ENCODE results near the gene SLC43A3.

Gene SLC43A3

DNA sequence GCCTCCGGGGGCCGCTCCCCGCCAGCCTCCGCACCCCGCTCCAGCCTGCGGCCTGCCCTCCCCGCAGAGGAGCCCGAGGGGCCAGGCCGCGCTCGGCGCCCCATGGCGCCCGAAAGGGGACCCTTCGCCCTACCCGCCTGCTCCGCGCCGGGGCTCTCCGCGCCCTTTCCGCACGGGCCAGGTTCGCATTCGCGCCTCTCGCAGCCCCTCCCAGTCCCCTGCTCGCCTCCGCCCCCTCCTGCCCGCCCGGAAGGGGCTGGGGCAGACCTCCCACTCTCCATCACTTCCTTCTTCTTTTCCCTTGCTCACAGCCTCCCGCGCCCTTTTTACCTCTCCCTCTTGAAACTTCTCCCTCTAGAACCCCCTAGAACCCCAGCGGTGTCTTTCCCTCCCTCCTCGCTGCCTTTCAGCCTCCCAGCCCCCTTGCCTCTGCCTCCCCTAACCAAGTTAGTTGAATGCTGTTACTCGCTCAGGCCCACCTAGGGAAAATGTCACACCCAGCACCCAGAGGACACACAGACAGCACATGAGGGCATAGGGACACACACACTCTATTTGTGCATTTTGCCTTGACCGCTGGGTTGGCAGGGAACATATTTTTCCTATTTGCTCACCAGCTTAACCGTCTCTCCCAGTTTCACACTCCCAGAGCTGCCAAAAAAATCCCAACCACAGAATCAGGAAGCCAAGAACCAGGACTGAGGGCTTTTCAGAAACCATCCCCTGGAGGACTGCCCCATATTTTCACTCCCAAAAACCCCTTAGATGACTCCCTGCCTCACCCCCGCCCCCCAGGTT is at the start of gene SLC43A3:
Gene SLC43A3, minus strand, starts transcription at position 193 of the 798 bp plus-strand sequence. CDS start 949 bp downstream, outside the sequence.
- peak; percentile 8 to 75 (median 29) for DNase-seq (ENCODE audit: low read depth in 3 of 3, low spot score in 1 of 3)

DNA sequence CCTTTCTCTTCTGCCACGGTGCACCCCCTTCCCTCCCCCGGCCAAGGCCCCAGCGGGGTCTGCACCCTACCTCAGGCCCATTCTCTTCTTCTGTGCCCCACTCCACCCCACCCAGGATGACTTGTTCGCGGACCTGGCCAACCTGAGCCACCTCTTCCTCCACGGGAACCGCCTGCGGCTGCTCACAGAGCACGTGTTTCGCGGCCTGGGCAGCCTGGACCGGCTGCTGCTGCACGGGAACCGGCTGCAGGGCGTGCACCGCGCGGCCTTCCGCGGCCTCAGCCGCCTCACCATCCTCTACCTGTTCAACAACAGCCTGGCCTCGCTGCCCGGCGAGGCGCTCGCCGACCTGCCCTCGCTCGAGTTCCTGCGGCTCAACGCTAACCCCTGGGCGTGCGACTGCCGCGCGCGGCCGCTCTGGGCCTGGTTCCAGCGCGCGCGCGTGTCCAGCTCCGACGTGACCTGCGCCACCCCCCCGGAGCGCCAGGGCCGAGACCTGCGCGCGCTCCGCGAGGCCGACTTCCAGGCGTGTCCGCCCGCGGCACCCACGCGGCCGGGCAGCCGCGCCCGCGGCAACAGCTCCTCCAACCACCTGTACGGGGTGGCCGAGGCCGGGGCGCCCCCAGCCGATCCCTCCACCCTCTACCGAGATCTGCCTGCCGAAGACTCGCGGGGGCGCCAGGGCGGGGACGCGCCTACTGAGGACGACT is 49.3 kb upstream of the SLC43A3 start:
- peak in 1 of 3 donors; percentile 30 for DNase-seq (ENCODE audit: low read depth in 3 of 3, low spot score in 1 of 3)

DNA sequence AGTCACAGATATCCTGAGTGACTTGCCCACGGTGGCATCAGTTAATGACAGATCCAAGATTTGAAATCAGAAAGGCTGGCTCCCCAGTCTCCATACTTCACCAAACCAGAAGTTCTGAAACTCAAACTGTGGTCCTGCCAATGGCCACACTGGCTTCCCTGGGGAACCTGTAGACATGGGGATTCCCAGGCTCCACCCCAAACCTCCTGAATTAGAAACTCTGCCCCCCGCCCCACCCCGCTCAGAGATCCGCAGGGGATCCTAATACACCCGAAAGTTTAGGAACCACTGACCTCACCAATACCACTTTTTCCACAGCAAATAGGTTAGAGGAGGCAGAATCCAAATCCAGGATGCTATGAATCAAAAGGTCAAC is 48.7 kb upstream of the SLC43A3 start:
- DNase-seq (ENCODE audit: low read depth in 3 of 3, low spot score in 1 of 3): no peak

DNA sequence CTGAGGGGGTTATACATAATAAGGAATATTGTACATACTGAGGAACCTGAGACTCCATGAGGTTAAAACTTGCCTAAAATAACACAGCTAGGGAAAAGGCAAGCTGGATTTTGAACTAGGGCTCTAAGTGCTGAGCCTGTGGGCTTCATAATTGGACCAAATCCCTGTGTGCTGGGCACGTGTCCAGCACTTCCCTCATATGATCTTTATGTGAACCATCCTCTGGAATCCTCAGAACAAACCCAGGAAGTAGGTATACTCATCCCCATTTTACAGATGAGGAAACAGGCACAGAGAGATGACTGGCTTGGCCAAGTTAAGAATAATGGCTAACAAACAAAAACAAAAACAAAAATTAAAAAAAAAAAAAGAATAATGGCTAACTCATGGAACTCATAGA is 48.3 kb upstream of the SLC43A3 start:
- DNase-seq (ENCODE audit: low read depth in 3 of 3, low spot score in 1 of 3): no peak

DNA sequence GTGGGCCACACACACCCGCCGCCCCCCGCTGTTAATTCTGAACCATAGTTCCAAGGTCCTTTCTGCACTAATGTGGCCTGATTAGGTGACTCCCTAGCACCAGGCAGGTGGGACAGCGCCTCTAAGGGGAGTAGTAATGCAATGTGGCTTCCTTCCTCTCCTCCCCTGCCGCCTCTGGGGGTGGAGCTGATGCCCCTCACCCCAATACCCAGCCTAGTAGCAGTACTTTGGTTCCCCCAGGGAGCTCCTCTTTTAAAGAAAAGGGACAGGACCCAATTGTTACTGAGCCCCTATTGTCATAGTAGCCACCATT is 47.8 kb upstream of the SLC43A3 start:
- no peak for DNase-seq (ENCODE audit: low read depth in 3 of 3, low spot score in 1 of 3)

DNA sequence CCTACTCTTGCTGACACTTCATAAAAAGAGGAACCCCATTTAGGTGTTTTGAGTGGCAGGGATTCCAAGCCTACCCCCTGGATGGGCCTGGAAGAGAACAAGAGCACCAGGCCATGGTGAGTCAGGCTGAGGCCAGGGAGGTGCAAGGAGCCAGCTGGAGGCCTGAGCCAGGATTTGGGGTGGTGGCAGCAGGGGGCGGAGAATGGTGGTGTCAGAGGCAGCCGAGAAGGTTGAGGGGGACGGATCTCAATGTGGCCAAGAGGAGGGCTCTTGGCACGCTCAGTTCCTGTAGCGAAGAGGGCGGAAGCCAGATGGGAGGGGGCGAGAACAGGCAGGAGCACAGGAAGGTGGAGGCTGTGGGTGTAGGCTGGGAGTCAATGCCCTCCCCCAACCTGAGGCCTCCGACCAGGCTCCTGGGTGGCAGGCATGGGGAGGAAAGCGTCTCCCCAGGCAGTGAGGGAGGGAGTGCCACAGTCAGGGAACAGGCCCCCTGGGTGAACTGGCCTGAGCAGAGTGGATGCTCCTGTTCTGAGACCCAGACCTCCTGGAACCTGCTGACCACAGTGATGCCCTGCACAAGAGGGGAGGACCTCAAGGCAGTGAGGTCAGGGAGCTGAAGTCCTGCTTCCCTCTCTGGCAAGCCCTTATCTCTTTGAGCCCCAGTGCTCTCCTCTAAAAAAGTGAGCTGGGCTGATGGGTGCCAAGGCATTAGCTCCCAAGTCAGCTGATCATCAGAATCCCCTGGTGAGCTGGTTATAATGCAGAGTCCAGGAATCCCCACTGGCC is 47.3 kb upstream of the SLC43A3 start:
- no peak for DNase-seq (ENCODE audit: low read depth in 3 of 3, low spot score in 1 of 3)

DNA sequence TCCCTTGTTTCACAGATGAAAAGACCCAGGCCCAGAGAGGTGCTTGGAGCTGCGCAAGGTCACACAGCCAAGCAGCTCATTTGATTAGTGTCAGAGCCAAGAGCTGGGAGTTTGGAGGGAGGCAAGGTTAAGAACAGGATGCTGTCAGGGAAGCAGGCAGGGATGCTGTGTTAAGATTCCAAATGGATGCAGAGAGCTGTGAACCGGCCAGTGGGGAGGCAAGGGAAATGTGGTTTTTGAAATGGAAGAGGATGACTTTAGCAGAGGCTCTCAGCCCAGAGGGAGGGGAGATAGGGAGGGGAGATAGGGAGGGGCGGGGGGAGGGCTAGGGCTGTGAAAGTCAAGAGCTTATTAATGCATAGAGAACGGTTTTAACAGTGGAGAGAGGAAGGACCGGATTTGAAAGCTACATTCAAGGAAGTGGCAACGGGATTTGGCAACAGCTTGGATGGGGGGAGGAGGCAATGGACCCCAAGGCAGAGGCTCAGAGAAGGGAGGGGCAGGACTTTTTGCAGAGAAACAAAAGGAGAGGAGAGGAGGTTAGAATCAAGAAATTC is 46.4 kb upstream of the SLC43A3 start:
- DNase-seq (ENCODE audit: low read depth in 3 of 3, low spot score in 1 of 3): no peak

DNA sequence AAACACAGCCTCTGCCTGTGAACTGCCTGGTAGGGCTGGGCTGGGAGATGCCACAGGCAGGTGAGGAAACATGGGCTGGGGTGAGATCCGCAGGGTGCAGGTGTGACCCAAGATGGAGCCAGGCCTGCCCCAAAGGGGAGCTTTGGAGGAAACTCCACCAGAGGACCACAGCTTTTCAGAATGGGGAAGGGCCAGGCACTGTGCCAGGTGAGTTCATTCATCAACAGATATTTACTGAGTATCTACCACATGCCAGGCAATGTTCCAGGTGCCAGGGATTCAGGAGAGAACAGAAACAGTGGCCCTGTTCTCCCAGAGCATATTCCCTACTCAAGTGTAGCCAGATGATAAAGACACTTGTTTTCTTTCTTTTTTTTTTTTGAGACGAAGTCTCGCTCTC is 44.6 kb upstream of the SLC43A3 start:
- no peak for DNase-seq (ENCODE audit: low read depth in 3 of 3, low spot score in 1 of 3)

DNA sequence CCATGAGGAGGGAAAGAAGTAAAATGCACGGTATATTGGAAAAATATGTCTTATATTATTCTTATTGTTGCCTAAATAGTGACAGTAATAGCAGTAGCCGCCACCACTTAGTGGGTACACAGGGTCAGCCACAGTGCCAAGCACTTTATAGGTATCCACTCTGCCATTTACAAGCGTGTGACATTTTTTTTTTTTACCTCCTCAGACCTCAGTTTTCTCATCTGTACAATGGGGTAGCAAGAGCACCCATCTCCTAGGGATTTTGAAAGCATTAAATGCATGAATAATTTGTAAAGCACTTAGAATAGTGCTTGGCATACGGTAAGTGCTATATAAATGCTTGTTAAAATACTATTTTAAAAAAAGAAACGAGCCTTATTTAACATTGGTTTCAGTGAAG is 42.3 kb upstream of the SLC43A3 start:
- no peak for DNase-seq (ENCODE audit: low read depth in 3 of 3, low spot score in 1 of 3)

DNA sequence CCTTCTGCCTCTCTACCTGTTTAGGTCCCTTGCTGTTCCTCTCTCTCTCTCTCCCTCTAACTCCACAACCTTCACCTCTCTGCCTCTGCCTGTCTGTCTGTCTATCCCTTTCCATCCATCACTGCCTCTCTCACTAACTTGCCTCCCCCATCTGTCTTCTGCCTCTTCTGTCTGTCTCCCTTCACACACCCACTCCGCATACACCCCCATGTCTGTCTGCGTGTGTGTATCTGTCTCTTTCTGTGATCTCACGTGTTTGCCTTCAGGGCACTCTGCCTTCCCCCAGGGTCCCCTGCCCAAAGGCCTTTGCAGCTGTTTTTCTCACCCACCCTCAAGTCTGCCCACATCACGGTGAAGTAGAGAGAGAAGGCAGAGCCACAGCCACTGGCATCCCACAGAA is 41.4 kb upstream of the SLC43A3 start:
- no peak for DNase-seq (ENCODE audit: low read depth in 3 of 3, low spot score in 1 of 3)

DNA sequence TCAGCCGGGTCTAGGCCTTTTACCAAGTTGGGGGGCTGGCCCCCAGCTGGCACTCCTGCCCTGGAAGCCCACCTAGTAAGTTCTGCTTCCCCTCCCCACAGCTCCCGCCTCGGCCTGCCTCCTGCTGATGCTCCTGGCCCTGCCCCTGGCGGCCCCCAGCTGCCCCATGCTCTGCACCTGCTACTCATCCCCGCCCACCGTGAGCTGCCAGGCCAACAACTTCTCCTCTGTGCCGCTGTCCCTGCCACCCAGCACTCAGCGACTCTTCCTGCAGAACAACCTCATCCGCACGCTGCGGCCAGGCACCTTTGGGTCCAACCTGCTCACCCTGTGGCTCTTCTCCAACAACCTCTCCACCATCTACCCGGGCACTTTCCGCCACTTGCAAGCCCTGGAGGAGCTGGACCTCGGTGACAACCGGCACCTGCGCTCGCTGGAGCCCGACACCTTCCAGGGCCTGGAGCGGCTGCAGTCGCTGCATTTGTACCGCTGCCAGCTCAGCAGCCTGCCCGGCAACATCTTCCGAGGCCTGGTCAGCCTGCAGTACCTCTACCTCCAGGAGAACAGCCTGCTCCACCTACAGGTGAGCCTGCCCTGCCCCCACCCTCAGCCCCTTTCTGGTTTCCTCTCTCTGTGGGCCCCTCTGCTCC is 40.7 kb upstream of the SLC43A3 start:
- no peak for DNase-seq (ENCODE audit: low read depth in 3 of 3, low spot score in 1 of 3)

DNA sequence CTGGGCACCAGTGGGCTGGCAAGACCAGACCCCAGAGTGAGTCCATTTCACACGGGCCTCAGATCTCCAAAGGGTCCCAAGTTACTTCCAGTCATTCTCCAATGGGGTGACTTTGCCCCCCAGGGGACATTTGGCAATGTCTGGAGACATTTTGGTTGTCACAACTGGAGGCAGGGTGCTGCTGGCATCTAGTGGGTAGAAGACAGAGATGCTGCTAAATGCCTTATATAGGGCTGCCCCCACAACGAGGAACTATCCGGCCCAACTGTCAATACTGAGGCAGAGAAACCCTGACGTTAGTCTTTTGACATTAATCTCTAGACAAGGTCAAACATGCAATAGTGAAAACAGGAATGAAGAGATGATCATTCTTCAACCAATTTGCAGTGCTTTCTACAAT is 39.8 kb upstream of the SLC43A3 start:
- DNase-seq (ENCODE audit: low read depth in 3 of 3, low spot score in 1 of 3): no peak

DNA sequence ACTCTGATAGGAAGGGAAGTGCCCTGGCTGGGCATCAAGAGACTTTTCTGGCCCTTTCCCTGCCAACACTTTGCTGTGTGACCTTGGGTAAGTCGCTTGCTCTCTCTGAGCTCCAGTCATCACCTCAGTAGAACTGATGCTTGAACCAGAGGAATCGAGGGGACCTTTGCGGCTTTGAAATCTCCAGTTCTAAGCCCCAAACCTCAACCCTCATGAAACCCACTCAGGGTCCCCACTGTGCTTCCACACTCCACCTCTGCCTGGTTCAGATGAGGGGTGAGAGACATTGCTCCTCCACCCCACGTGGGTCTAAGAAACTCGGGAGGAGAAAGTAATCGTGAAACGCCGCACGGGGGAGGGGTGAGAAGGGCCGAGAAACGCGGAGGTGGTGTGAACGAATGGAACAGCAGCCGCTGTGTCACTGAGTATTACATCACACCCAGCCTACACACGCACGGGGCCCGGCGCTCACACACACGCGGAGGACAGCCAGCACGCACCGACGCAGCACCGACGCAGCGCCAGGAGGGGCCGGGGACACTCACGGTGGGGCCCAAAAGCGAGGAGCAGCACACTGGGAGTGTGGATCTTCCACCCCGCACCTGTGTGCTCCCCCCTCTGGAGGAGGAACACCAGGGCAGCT is 37.7 kb upstream of the SLC43A3 start:
- DNase-seq (ENCODE audit: low read depth in 3 of 3, low spot score in 1 of 3): no peak

DNA sequence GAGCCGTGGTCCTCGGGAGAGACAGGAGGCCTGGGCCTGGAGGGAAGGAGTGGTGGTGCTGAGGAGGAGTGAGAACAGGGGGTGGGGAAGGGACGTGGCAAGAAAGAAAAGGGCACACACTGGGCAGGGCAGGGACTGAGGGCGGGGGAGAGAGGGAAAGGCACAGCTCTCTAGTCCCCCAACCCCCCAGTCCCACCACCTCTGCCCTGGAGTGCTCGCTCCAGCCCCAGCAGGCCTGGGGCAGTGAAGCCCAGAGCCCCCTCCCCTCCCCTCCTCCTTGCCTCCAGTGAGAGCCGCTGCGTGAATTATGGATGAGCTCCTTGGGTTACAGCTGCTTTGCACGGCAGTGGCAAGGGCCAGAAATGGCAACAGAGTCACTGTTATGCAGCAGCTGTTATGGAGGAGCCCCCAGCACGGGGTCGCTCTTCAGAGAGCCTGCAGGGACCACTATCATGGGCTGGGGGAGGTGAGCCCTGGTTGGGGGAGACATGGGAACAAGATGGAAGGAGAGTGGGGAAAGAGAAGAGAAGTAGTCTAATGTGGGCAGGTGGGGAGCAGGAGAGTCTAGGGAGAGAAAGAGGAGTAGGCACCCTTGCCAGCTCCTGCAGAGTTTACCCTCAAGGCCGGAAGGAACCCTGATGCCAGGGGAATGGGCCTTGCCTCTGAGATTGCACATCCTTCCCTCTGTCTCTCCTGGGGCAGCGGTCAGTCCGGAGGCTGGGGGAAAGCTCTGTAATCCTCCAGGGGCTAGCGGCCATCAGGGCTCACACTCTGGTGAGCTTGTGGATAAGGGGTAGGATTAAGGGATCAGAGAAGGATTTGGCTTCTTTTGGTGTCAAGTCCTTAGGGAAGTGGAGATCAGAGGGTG is 37.0 kb upstream of the SLC43A3 start:
- DNase-seq (ENCODE audit: low read depth in 3 of 3, low spot score in 1 of 3): no peak

DNA sequence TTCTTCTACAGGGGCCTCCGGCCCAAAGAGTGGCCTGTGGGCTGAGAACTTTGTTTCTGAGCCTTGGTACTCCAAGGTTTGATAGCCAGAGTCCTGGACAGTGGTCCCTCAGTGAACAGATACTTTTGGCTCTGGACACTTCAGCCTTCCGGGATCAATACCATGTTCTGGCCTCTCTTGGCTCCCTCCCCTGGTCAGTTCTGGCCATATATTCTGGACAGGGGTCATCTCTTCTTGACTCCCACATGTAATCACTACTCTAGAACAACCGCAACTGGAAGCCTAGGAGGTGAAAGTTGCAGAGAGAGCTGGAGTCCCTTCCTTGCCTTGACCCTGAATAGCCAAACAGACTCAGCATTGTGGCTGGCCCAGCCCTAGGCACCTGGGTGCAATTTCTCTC is 35.7 kb upstream of the SLC43A3 start:
- DNase-seq (ENCODE audit: low read depth in 3 of 3, low spot score in 1 of 3): no peak

DNA sequence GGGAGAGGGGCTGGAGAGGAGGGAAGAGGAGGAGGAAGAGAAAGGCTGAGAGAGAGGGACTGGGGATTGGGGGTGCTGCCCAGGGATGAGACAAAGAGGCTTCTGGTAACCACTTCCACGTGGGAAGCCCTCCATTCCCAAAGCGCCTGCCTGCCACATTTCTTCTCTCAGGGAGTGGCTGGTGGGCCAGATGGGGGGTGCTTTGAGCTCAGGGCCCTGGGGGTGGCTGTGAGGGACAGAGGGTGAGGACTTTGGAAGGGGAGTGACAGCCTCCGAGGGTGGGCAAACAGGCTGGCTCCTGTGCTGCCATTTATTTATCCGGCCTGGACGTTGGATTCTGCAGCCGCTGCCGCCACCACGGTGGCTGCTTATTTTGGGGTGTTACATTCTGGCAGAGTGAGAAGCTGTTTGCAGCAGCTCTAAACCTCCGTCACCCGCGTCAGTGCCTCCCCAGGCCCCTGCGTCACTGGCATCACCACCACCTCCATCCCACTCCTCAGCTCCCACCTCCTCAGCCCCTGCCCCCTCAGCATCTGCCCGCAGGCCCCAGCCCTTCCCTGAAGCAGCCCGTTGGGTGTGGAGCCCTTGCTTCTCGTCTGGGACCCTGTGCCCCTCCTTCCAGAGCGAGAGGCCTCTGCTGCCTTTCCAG is 35.0 kb upstream of the SLC43A3 start:
- DNase-seq (ENCODE audit: low read depth in 3 of 3, low spot score in 1 of 3): no peak

DNA sequence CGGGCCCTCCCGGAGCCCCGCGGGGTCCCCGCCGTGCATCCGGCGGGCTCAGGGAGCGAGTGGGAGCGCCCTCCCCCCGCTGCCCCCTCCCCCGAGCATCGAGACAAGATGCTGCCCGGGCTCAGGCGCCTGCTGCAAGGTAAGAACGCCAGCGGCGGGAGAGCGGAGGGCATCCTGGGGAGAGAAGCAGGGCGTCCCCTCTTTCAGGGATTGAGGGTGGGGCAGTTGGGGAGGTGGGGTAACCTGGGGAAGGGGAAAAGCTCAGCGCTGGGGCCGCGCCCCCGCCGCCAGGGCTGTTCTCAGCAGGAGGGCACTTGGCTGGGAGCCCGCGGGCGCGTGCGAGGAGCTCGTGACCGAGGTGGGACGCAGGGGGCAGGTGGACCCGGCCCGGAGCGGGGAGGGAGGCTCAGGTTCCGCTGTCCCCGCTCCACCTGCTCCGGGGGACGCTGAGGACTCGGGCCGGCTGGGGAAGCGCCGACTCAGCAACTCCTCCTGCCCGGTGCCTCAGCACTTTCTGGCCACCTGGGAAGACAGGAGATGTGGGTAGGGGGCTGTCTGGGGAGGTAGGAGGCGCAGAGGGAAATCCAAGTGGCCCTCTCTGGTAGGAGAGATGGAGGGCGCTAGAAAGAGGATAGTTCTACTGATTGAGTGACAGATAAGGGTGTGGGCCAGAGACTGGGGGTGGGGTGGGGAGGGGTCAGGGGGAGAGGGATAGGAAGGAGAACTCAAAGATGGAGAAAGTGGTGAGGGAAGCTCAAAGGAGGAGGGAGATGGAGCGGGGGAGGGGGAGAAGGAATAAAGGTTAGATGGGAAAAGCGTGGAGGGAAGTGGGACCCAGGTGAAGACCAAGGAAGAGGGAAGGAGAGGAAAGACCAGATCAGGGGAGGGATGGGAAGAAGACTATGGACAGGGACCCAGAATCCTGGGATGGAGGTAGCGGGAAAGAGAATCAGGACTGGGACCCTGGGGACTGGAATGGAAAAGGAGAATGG is 34.1 kb upstream of the SLC43A3 start:
- DNase-seq (ENCODE audit: low read depth in 3 of 3, low spot score in 1 of 3): no peak
